ENCODE data around the gene HNRNPA3.
"Not testable (repeated sequence)": the region's sequence is repeated elsewhere in the genome, so short reads cannot be mapped to it uniquely, and the experiment has no call there.

The HNRNPA3 gene

GRCh38 chr2:177192788-177193187, 19.8 kb upstream of the HNRNPA3 start:
- Histone ChIP-seq H3K36me3 (ENCODE audit: insufficient read depth, low read length) (no peaks in the 10 kb centered on the region), H3K4me1 (ENCODE audit: control insufficient read depth, insufficient read depth, low read length) (peaks cover 2% of the 10 kb centered on the region), H3K4me2 (ENCODE audit: low read length) (no peak overlapping the region), H3K9ac (ENCODE audit: low read depth, low read length) (no peak overlapping the region), H3K9me3 (replicated peaks; ENCODE audit: low read length) (no peaks in the 10 kb centered on the region), H3K27me3 (ENCODE audit: control insufficient read depth, insufficient read depth, low read length) (no peaks in the 10 kb centered on the region), H3K4me3 (ENCODE audit: low read length) (no peak overlapping the region)

GRCh38 chr2:177193240-177193639, 19.4 kb upstream of the HNRNPA3 start:
- Histone ChIP-seq H3K27me3 (ENCODE audit: control insufficient read depth, insufficient read depth, low read length) (no peaks in the 10 kb centered on the region), H3K4me1 (ENCODE audit: control insufficient read depth, insufficient read depth, low read length) (no peaks in the 10 kb centered on the region), H3K9ac (ENCODE audit: low read depth, low read length) (no peak overlapping the region), H3K9me3 (replicated peaks; ENCODE audit: low read length) (no peaks in the 10 kb centered on the region), H3K36me3 (ENCODE audit: insufficient read depth, low read length) (no peaks in the 10 kb centered on the region), H3K4me3 (ENCODE audit: low read length) (no peak overlapping the region), H3K4me2 (ENCODE audit: low read length) (no peak overlapping the region)

GRCh38 chr2:177195194-177195593, 17.4 kb upstream of the HNRNPA3 start:
- H3K4me3 ChIP-seq (ENCODE audit: low read length): no peak overlapping the region
- H3K9ac ChIP-seq (ENCODE audit: low read depth, low read length): no peak overlapping the region
- no peaks in the 10 kb centered on the region for H3K9me3 ChIP-seq (replicated peaks; ENCODE audit: low read length)
- no peaks in the 10 kb centered on the region for H3K4me1 ChIP-seq (ENCODE audit: control insufficient read depth, insufficient read depth, low read length)
- no peak overlapping the region for H3K4me2 ChIP-seq (ENCODE audit: low read length)
- no peaks in the 10 kb centered on the region for H3K36me3 ChIP-seq (ENCODE audit: insufficient read depth, low read length)
- no peaks in the 10 kb centered on the region for H3K27me3 ChIP-seq (ENCODE audit: control insufficient read depth, insufficient read depth, low read length)

GRCh38 chr2:177200419-177200818, 12.2 kb upstream of the HNRNPA3 start:
- H3K9me3 ChIP-seq (replicated peaks; ENCODE audit: low read length); H3K27me3 ChIP-seq (ENCODE audit: control insufficient read depth, insufficient read depth, low read length); H3K36me3 ChIP-seq (ENCODE audit: insufficient read depth, low read length); H3K9ac ChIP-seq (ENCODE audit: low read depth, low read length); H3K4me1 ChIP-seq (ENCODE audit: control insufficient read depth, insufficient read depth, low read length); H3K4me2 ChIP-seq (ENCODE audit: low read length); H3K4me3 ChIP-seq (ENCODE audit: low read length): not testable (repeated sequence)

DNA sequence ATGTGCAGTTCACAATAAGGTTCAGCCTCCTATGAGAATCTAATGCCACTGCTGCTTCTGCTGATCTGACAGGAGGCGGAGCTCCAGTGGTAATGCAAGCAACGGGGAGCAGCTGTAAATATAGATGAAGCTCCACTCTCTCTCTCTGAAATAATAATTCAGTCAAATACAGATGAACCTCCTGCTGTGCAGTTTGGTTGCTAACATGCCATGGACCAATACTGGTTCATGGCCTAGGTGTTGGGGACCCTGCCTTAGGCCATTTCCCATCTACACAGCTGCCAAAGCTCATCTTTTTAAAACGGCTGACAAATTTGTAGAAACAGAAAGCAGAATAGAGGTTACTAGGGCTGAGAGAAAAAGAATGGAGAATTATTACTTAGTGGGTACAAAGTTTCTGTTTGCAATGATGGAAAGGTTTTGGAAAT, 10.7 kb upstream of the HNRNPA3 start:
- Histone ChIP-seq H3K4me3 (ENCODE audit: low read length) (no peak overlapping the region), H3K4me1 (ENCODE audit: control insufficient read depth, insufficient read depth, low read length) (no peaks in the 10 kb centered on the region)

GRCh38 chr2:177204417-177204816, 8.2 kb upstream of the HNRNPA3 start:
- Histone ChIP-seq H3K4me1 (ENCODE audit: control insufficient read depth, insufficient read depth, low read length) (no peaks in the 10 kb centered on the region), H3K36me3 (ENCODE audit: insufficient read depth, low read length) (no peaks in the 10 kb centered on the region), H3K4me3 (ENCODE audit: low read length) (no peak overlapping the region), H3K27me3 (ENCODE audit: control insufficient read depth, insufficient read depth, low read length) (no peaks in the 10 kb centered on the region), H3K9me3 (replicated peaks; ENCODE audit: low read length) (no peaks in the 10 kb centered on the region), H3K4me2 (ENCODE audit: low read length) (no peak overlapping the region), H3K9ac (ENCODE audit: low read depth, low read length) (no peak overlapping the region)

More for the DNA sequence above, 10.7 kb upstream of the HNRNPA3 start:
- Histone ChIP-seq H3K4me2 (ENCODE audit: low read length) (no peak overlapping the region), H3K36me3 (ENCODE audit: insufficient read depth, low read length) (no peaks in the 10 kb centered on the region), H3K27me3 (ENCODE audit: control insufficient read depth, insufficient read depth, low read length) (no peaks in the 10 kb centered on the region), H3K9me3 (replicated peaks; ENCODE audit: low read length) (no peaks in the 10 kb centered on the region), H3K9ac (ENCODE audit: low read depth, low read length) (no peak overlapping the region)

DNA sequence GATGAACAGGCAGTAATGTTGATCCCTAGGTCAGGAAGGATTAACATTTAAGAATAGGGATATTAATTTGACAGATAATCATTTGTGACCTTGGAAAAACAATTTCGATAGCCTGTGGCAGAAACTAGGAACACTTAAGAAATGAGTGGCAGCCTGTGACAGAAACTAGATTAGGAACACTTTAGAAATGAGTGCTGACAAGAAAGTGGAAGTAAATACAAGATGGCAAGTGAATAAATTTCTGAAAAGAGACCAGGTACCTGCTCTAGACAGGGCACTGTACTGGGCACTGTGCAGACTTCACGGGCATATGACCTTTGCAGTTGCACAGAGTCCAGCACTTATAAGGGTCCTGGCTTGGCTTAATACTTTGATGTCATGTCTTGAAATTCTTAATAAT, 5.5 kb upstream of the HNRNPA3 start:
- H3K4me1 ChIP-seq (ENCODE audit: control insufficient read depth, insufficient read depth, low read length): peaks cover 11% of the 10 kb centered on the region
- no peak overlapping the region for H3K4me2 ChIP-seq (ENCODE audit: low read length)
- H3K9me3 ChIP-seq (replicated peaks; ENCODE audit: low read length): no peaks in the 10 kb centered on the region
- H3K9ac ChIP-seq (ENCODE audit: low read depth, low read length): no peak overlapping the region
- H3K4me3 ChIP-seq (ENCODE audit: low read length): no peak overlapping the region
- no peaks in the 10 kb centered on the region for H3K36me3 ChIP-seq (ENCODE audit: insufficient read depth, low read length)
- H3K27me3 ChIP-seq (ENCODE audit: control insufficient read depth, insufficient read depth, low read length): no peaks in the 10 kb centered on the region

GRCh38 chr2:177211169-177211568, 1.4 kb upstream of the HNRNPA3 start:
- Histone ChIP-seq H3K27me3 (ENCODE audit: control insufficient read depth, insufficient read depth, low read length) (no peaks in the 10 kb centered on the region), H3K9me3 (replicated peaks; ENCODE audit: low read length) (no peaks in the 10 kb centered on the region), H3K4me2 (ENCODE audit: low read length) (peak overlapping the region; percentile 82), H3K4me1 (ENCODE audit: control insufficient read depth, insufficient read depth, low read length) (peaks cover 21% of the 10 kb centered on the region), H3K36me3 (ENCODE audit: insufficient read depth, low read length) (peaks cover 16% of the 10 kb centered on the region), H3K4me3 (ENCODE audit: low read length) (peak overlapping the region; percentile 77), H3K9ac (ENCODE audit: low read depth, low read length) (peak overlapping the region; percentile 96)

DNA sequence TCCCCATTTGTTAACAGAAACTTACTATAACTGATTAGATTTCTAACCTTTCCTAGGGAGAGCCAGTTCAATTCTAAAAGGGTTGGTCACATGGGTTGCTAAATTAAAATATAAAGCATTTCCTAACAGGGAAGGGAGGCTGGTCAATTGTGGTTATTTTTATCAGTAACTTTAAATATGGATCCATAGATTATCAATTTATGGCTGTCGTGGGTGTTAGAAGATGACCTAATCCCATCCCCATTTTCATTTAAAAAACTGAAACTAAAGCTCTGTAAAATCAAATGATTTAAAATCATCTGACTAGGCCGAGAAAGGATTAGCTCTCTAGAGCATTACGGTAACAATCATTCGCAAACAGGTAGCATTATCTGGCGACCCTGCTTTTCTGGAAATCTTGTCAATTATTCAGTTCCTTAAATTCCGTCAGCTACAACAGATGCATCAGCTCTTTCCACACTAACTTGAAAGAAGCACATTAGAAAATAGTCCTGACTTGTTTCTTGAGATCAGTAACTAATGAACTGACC, 953 bp upstream of the HNRNPA3 start:
- Histone ChIP-seq H3K9ac (ENCODE audit: low read depth, low read length) (peak overlapping the region; percentile 96), H3K9me3 (replicated peaks; ENCODE audit: low read length) (no peaks in the 10 kb centered on the region), H3K4me2 (ENCODE audit: low read length) (peak overlapping the region; percentile 82), H3K36me3 (ENCODE audit: insufficient read depth, low read length) (peaks cover 20% of the 10 kb centered on the region), H3K4me1 (ENCODE audit: control insufficient read depth, insufficient read depth, low read length) (peaks cover 21% of the 10 kb centered on the region), H3K4me3 (ENCODE audit: low read length) (peak overlapping the region; percentile 77), H3K27me3 (ENCODE audit: control insufficient read depth, insufficient read depth, low read length) (no peaks in the 10 kb centered on the region)

- Histone ChIP-seq H3K4me3 (ENCODE audit: low read length) (peak overlapping the region; percentile 83), H3K4me1 (ENCODE audit: control insufficient read depth, insufficient read depth, low read length) (peaks cover 21% of the 10 kb centered on the region)
Observed at GRCh38 chr2:177212891-177213856, 580 bp downstream of the HNRNPA3 start.

GRCh38 chr2:177217247-177217843, 4.8 kb downstream of the HNRNPA3 start:
- no peak overlapping the region for H3K4me2 ChIP-seq (ENCODE audit: low read length)
- H3K9ac ChIP-seq (ENCODE audit: low read depth, low read length): no peak overlapping the region
- no peak overlapping the region for H3K4me3 ChIP-seq (ENCODE audit: low read length)
- peaks cover 73% of the 10 kb centered on the region for H3K36me3 ChIP-seq (ENCODE audit: insufficient read depth, low read length)
- H3K27me3 ChIP-seq (ENCODE audit: control insufficient read depth, insufficient read depth, low read length): no peaks in the 10 kb centered on the region
- H3K9me3 ChIP-seq (replicated peaks; ENCODE audit: low read length): no peaks in the 10 kb centered on the region
- peaks cover 10% of the 10 kb centered on the region for H3K4me1 ChIP-seq (ENCODE audit: control insufficient read depth, insufficient read depth, low read length)

More at GRCh38 chr2:177212891-177213856, 580 bp downstream of the HNRNPA3 start:
- H3K9me3 ChIP-seq (replicated peaks; ENCODE audit: low read length): no peaks in the 10 kb centered on the region
- H3K27me3 ChIP-seq (ENCODE audit: control insufficient read depth, insufficient read depth, low read length): no peaks in the 10 kb centered on the region
- peak overlapping the region; percentile 90 for H3K9ac ChIP-seq (ENCODE audit: low read depth, low read length)
- H3K36me3 ChIP-seq (ENCODE audit: insufficient read depth, low read length): peaks cover 35% of the 10 kb centered on the region
- H3K4me2 ChIP-seq (ENCODE audit: low read length): peak overlapping the region; percentile 88

Measured in skeletal muscle satellite cell (primary cell).